Ishikawa (cell line): ENCODE results near the gene GORASP1.

Experiments
- CEBPB ChIP-seq: IDR thresholded peaks from 2 replicates; pipeline ENCODE4 v1.6.1; 2012
- CREB1 ChIP-seq: IDR thresholded peaks from 2 replicates; pipeline ENCODE4 v1.6.1; 2012; ENCODE audit warnings: low read depth
- EP300 ChIP-seq: IDR thresholded peaks from 2 replicates; pipeline ENCODE4 v1.6.1; 2012; ENCODE audit warnings: borderline replicate concordance
- FOXM1 ChIP-seq: IDR thresholded peaks from 2 replicates; pipeline ENCODE4 v1.6.1; 2012; ENCODE audit warnings: low read depth, borderline replicate concordance
- REST ChIP-seq: IDR thresholded peaks from 2 replicates; pipeline ENCODE4 v1.6.1; 2012; ENCODE audit warnings: low read depth, mild to moderate bottlenecking
- TCF12 ChIP-seq: IDR thresholded peaks from 2 replicates; pipeline ENCODE4 v1.6.1; 2012; ENCODE audit warnings: low read depth
- TEAD4 ChIP-seq: IDR thresholded peaks from 2 replicates; pipeline ENCODE4 v1.6.1; 2012
- USF1 ChIP-seq: IDR thresholded peaks from 2 replicates; pipeline ENCODE4 v1.6.1; 2012
- YY1 ChIP-seq: IDR thresholded peaks from 2 replicates; pipeline ENCODE4 v1.6.1; 2012; ENCODE audit warnings: low read depth
- TF ChIP-seq, protein P1 (sequence below): IDR thresholded peaks from 2 replicates; pipeline ENCODE4 v1.6.1; 2012

DNA sequence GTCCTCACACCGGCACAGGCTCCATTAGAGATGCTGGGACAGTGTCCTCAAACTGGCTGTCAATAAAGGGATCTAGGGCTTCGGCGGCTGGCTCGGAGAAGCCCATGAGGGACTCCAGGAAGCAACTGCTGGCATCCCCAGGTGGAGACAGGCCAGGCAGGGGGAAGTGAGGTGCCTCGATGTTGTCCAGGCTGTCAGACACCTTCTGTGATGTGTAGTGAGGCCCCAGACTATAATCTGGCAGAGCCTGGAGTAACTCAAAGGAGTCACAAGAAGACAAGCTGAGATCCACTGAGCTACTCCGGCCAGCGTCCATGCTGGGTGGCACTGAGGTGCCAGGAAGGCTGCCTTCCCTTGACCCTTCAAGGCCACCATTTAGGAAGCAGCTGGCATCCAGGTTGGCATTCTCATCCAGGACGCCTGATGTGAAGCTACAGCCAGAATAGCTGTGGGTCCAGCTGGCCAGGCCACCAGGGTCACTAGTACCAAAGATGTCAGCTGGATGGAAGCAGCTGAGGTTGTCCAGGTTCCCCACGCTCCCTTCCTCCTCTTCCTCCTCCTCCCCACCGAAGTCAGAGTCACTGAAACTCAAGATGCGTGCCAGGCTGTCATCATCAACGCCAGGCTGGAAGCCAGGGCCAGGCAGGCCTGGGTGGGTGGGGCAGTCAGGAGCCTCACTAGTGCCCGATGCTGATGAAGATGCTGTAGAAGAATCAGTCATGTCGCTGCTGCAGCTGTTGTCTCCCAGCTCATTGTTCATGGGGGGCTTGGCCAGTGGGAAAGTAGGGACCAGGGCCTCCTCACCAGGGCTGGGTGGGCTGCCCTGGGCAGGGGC, 35.8 kb upstream of the GORASP1 start:
- TF ChIP-seq EP300 (no peak), CEBPB (no peak), YY1 (no peak), TEAD4 (no peak), FOXM1 (no peak), REST (no peak), TCF12 (no peak), CREB1 (no peak), USF1 (no peak)
- TF ChIP-seq, protein P1, sequence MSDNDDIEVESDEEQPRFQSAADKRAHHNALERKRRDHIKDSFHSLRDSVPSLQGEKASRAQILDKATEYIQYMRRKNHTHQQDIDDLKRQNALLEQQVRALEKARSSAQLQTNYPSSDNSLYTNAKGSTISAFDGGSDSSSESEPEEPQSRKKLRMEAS = no peak
